Measurements from ENCODE around the gene SLAIN2.

The SLAIN2 gene

GRCh38 chr4:48334900-48335384 lies 6.4 kb upstream of the SLAIN2 start:
- no peak for DNase-seq (ENCODE audit: low read depth)

GRCh38 chr4:48336146-48336870 lies 5.0 kb upstream of the SLAIN2 start:
- no peak for DNase-seq (ENCODE audit: low read depth)

GRCh38 chr4:48337731-48338130 lies 3.6 kb upstream of the SLAIN2 start:
- DNase-seq (ENCODE audit: low read depth): no peak

DNA sequence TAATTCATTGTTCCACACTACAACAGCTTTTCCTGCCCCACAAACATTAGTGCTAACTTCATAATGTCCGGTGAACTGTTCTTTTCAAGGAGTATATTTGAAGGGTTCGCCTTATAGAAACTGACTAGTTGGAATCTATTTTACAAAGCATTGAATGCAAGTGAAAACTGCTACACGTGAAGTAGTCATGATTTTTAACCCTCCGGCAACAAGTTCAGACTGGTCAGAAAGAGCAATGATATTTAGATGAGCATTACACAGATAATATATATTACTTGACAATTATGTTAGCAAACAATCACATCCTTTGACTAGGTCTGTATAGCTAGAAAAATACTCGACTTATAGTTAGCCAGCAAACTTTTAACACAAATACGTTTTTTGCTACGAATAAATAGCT lies 1.7 kb upstream of the SLAIN2 start:
- no peak for DNase-seq (ENCODE audit: low read depth)

DNA sequence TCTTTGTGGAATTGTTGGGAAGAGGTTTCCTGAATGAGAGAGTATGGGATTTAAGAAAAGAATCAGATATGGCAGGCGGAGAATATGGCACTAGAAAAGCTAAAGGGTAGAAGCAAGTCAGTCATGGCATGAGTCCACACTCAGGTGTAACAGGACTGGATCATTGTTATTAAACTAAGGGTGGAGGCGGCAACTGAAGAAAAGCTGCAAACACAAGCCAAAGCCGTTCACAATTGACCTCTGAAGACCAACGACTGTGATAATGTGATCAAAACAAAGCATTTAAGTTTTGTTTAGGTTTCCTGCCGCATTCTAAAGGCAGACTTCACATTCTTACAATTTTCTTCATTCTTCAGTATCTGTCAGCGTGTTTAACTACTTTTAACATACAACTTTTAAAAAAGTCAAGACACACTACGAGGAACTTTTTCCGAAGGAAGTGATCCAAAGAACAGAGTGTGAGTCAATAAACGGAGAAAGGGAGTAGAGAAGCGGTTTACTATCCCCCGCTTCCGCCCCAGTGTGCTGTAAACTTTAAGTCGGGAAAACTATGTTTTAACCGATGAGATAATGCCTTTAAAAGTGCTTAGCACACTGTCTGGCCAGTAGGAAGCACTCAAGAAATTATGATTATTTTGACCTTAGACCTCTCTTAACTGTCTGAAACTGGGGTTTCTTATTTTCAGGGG lies 909 bp upstream of the SLAIN2 start:
- DNase-seq (ENCODE audit: low read depth): peak; percentile 2

DNA sequence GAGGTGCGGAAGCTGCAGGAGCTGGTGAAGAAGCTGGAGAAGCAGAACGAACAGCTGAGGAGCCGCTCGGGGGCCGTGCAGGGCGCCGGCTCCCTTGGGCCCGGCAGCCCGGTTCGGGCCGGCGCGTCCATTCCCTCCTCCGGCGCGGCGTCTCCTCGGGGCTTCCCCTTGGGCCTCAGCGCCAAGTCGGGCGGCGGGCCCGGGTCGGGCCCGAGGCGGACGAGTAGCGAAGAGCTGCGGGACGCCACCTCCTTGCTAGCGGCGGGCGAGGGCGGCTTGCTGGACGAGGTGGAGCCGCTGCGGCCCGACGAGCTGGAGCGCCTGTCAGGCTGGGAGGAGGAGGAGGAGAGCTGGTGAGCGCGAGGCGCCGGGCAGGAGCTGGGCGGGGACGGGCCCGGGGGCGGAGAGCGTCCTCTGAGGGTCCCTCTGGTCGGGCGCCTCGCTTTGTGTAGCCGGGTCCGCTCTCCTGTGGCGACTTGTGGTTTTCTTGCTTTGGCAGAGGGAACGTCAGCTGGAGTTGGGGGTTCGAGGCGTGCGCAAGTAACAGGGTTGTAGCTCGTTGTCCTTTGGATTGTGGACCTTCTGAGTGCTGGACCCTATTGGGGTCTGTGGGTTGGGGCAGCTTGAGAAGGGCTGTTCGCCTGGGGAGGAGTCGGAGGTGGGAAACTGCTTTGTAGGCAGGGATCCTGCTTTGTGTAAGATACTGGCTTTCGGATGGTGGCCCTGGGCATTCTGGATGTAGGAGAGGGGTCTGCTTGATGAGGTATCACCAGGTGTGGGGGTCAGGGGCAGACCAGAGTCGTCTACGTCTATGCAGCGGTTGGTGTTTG lies 662 bp downstream of the SLAIN2 start:
- DNase-seq (ENCODE audit: low read depth): peak; percentile 20

DNA sequence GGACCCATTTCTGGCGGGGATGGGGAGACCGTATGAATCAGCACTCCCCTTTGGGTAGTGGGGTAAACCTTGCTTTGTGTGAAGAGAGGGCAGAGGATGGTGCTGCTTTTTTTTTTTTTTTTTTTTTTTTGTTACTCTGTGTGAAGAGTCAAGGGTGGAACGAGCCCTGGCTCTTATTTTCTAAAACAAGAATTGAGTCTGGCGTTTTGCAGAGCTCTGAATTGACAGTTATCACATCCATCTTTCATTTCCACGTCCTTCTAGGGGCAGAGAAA lies 1.2 kb downstream of the SLAIN2 start:
- no peak for DNase-seq (ENCODE audit: low read depth)

DNA sequence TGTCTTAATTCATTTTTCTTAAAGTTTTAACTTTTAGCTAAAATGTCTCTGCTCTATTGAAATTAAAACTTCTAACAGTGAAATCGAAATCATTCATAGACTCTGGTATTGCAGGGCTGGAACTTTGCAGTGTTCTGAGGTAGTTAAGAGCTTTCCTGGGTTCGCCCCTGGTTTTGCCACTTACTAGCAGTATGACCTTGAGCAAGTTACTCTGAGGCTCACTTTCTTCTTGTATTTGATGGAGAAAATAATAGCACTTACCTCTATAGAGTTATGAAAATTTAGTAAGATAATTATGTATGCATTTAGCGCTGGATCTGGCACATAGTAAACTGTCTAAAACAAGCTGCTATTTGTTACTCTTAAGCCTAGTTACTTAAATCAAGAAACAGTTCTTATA lies 1.7 kb downstream of the SLAIN2 start:
- no peak for DNase-seq (ENCODE audit: low read depth)

DNA sequence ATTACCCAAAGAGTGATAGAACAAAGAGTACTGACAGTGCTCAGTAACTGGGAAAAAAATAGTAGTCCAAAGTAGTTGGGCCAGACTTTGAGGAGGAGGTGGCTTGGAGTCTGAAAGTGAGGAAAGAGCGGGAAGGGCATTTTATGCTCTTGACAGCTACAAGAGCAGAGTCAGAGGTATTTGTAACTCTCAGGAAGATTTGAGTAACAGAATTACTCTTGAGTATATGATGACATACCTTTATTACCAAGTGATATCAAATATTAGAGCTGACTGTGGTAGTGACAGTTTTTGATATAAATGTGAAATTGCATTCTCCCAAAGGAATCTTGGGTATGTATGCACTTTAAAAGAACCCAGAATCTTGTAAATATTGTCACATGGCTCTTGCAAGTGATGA lies 2.2 kb downstream of the SLAIN2 start:
- DNase-seq (ENCODE audit: low read depth): no peak

DNA sequence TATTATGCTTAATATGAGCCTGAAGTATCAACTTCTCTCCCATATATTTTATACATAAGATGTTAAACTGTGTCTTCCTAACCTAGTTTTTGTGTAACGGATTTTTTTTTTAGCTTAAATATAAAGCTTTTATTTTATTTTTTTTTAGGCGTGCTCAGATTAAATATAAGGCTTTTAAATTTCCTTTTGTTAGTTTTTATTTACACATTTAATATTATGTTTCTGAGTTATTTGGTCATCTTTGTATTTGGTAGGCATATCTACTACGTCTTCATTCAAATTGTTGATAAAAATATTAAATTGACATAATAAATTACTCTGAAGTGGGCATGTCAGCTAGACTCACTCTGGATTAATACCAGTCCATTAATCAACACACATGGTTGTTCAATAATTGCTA lies 4.2 kb downstream of the SLAIN2 start:
- DNase-seq (ENCODE audit: low read depth): no peak

DNA sequence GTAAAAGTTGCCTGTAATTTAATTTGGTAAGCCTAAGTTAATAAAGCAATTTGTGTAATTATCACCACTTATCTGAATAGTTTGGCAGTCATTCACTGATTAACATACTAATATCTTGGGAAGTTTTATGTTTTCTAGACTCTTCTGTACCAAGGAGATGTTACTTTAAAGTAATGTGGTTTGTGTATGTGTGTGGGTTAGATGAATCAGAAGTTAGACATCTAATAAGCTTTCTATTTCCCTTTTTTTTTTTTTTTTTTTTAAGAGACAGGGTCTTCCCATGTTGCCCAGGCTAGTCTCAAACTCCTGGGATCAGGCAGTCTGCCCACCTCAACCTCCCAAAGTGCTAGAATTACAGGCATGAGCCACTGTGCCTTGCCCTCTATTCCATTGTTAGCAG lies 5.3 kb downstream of the SLAIN2 start:
- no peak for DNase-seq (ENCODE audit: low read depth)

DNA sequence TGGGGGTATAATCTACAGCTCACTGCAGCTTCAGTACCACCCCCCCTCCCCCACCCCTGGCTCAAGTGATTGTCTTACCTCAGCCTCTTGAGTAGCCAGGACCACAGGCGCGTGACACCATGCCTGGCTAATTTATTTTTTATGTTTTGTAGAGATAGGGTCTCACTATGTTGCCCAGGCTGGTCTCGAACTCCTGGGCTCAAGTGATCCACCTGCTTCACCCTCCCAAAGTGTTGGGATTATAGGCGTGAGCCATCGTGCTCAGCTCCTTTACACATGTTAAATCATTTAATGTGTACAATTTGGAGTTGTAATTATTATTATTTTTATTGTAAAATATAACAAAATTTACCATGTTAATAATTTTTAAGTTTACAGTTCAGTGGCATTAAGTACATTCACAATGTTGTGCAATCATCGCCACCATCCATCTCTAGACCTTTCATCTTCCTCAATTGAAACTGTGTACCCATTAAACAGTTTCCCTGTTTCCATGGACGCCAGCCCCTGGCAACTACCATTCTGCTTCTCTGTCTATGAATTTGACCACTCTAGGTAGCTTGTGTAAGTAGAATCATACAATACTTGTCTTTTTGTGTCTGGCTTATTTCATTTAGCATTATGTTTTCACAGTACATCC lies 6.1 kb downstream of the SLAIN2 start:
- DNase-seq (ENCODE audit: low read depth): no peak

DNA sequence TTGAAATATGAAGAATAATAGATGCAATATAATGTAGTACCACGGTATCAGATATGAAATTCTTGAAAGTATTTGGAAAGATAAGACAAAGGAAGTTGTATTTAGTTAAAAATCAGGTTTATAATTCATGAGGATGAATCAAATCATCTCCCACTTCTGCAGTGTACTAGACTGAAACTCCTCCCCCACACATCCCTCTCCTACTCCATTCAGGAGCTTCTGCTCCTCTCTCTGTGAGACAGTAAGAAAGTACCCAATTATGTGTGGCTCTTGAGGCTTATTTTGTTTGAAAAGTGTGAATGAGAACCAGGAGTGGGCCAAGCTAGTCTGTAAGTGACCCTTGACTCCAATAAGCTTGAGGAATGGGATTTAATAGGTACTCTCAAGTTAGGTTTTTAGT lies 9.5 kb downstream of the SLAIN2 start:
- DNase-seq (ENCODE audit: low read depth): no peak

- no peak for DNase-seq (ENCODE audit: low read depth)
These were observed 11.5 kb downstream of the SLAIN2 start for GRCh38 chr4:48352793-48353192.

- no peak for DNase-seq (ENCODE audit: low read depth)
These were observed 15.0 kb downstream of the SLAIN2 start for GRCh38 chr4:48356355-48356754.

GRCh38 chr4:48360285-48361011 lies 19.1 kb downstream of the SLAIN2 start:
- no peak for DNase-seq (ENCODE audit: low read depth)

DNA sequence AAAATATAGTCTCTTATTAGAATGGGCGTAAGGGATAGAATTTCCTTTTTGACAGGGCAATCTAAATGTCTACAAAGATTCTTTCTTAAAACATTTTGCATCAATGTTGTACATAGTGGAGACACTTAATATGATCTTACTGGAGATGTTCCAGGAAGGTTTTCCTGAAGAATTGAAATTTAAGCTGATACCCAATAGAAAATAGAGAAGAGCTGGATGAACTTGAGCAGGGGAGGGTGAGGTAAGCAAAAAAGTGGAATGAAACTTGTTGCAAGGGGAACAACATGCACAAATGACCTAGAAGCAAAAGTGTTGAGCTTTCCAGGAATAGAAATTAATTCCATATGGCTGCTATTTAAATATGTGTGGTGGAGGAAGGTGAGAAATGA lies 19.7 kb downstream of the SLAIN2 start:
- DNase-seq (ENCODE audit: low read depth): no peak

- no peak for DNase-seq (ENCODE audit: low read depth)
These were observed 25.3 kb downstream of the SLAIN2 start for GRCh38 chr4:48366611-48367010.

- DNase-seq (ENCODE audit: low read depth): no peak
These were observed 25.7 kb downstream of the SLAIN2 start for GRCh38 chr4:48367016-48367415.

DNA sequence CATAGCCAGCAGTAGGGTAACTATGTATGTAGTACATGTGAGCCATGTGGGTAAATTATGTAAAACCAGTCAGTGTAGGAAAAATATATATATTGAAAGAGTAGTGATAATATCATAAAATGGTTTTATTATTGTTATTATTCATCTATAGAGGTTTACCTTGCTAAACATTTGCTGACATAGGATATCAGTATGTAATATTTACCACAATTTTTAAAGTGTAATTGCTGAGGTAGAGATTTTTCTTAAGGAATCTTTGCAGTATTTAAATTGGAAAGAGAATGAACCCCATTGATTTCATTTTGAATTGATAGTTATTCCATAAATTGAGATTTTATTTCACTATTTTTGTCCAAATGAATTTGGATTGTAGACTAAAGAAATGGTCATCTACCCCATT lies 27.1 kb downstream of the SLAIN2 start:
- no peak for DNase-seq (ENCODE audit: low read depth)

DNA sequence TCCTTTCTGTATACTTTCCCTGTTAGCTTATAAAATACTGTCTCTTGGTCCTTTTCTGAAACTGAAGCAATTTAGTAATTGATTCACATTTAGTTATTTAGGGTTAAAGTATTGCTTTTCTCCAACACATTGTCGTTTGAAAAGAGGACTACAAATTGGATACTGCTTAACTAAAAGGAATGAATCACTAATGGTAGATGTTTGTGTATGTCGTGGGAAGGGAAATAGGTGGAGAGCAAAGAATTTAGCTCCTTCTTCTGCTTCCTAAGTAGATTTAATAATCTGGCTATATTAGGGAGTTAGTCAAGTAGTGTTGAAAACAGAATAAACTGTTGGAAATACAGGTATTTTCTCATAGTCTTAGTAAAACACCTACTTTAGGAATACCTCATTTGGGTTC lies 27.9 kb downstream of the SLAIN2 start:
- DNase-seq (ENCODE audit: low read depth): no peak

- no peak for DNase-seq (ENCODE audit: low read depth)
These were observed 28.4 kb downstream of the SLAIN2 start for GRCh38 chr4:48369771-48370170.

Measured in stimulated activated CD8-positive, alpha-beta memory T cell treated with anti-CD3 and anti-CD28 coated beads, Interleukin-12 subunit alpha, Interleukin-12 subunit beta, amount 100 ng/mL, for 1 hour (primary cell).